RWPE2 (cell line): ENCODE measurements around the gene PCNX4.

Experiments
- ATAC-seq: fragments of 200-7000 bp; cut with Tn5 transposase; 3 replicates; pipeline ENCODE4 v1.9.1; 2021; ENCODE audit warnings: low read depth
- DNase-seq: peaks from one replicate; pipeline ENCODE4 v3.0.0-alpha.2; 2020; ENCODE audit warnings: low spot score
- H3K27ac ChIP-seq: fragments of 450-650 bp; 2 replicates; pipeline ENCODE4 v1.5.1; 2017; ENCODE audit warnings: mild to moderate bottlenecking; ENCODE audit not compliant: poor library complexity, severe bottlenecking
- H3K27me3 ChIP-seq: fragments of 250-450 bp; sonication (Bioruptor Pico); 2 replicates; pipeline ENCODE4 v1.5.1; 2021; ENCODE audit warnings: mild to moderate bottlenecking, moderate library complexity; ENCODE audit not compliant: insufficient read depth, poor library complexity, severe bottlenecking
- H3K36me3 ChIP-seq: fragments of 250-450 bp; sonication (Bioruptor Pico); 2 replicates; pipeline ENCODE4 v1.5.1; 2020; ENCODE audit warnings: low read depth, mild to moderate bottlenecking, moderate library complexity
- H3K4me1 ChIP-seq: fragments of 250-450 bp; sonication (Bioruptor Pico); 2 replicates; pipeline ENCODE4 v1.5.1; 2021; ENCODE audit warnings: mild to moderate bottlenecking, moderate library complexity; ENCODE audit not compliant: insufficient read depth, poor library complexity, severe bottlenecking
- H3K4me3 ChIP-seq: fragments of 250-450 bp; sonication (Bioruptor Pico); 2 replicates; pipeline ENCODE4 v1.5.1; 2021; ENCODE audit warnings: mild to moderate bottlenecking, moderate library complexity; ENCODE audit not compliant: severe bottlenecking
- H3K9me3 ChIP-seq: fragments of 250-450 bp; sonication (Bioruptor Pico); 2 replicates; pipeline ENCODE4 v1.5.1; 2021; ENCODE audit warnings: mild to moderate bottlenecking, moderate library complexity; ENCODE audit not compliant: severe bottlenecking
- CTCF ChIP-seq: fragments of 450-650 bp; IDR thresholded peaks from one replicate; pipeline ENCODE4 v1.5.1; 2017; ENCODE audit warnings: mild to moderate bottlenecking, moderate library complexity; ENCODE audit not compliant: poor library complexity, severe bottlenecking

Gene PCNX4

GRCh38 chr14:60199321-60199720 is 107.6 kb downstream of the PCNX4 start:
- Histone ChIP-seq H3K27ac (no peak overlapping the region), H3K36me3 (no peaks in the 10 kb centered on the region), H3K9me3 (no peaks in the 10 kb centered on the region), H3K4me3 (no peak overlapping the region), H3K4me1 (no peaks in the 10 kb centered on the region), H3K27me3 (no peaks in the 10 kb centered on the region)
- ATAC-seq (no peak), DNase-seq (no peak)
- no peak for TF ChIP-seq CTCF

GRCh38 chr14:60204104-60204842 is 112.5 kb downstream of the PCNX4 start:
- no peaks in the 10 kb centered on the region for H3K4me1 ChIP-seq
- no peak for DNase-seq
- H3K36me3 ChIP-seq: no peaks in the 10 kb centered on the region
- H3K27ac ChIP-seq: no peak overlapping the region
- H3K27me3 ChIP-seq: no peaks in the 10 kb centered on the region
- H3K4me3 ChIP-seq: no peak overlapping the region
- ATAC-seq: no peak
- no peaks in the 10 kb centered on the region for H3K9me3 ChIP-seq
- no peak for TF ChIP-seq CTCF

- Histone ChIP-seq H3K9me3 (no peaks in the 10 kb centered on the region), H3K4me1 (no peaks in the 10 kb centered on the region), H3K27ac (no peak overlapping the region), H3K27me3 (no peaks in the 10 kb centered on the region), H3K4me3 (no peak overlapping the region), H3K36me3 (no peaks in the 10 kb centered on the region)
- no peak for DNase-seq
- ATAC-seq: no peak
- TF ChIP-seq CTCF: no peak
These were observed 113.4 kb downstream of the PCNX4 start for GRCh38 chr14:60204843-60205774.

GRCh38 chr14:60206249-60206670 is 114.5 kb downstream of the PCNX4 start:
- Histone ChIP-seq H3K4me3 (no peak overlapping the region), H3K27me3 (no peaks in the 10 kb centered on the region), H3K4me1 (no peaks in the 10 kb centered on the region), H3K9me3 (no peaks in the 10 kb centered on the region), H3K27ac (no peak overlapping the region), H3K36me3 (no peaks in the 10 kb centered on the region)
- no peak for TF ChIP-seq CTCF
- DNase-seq (no peak), ATAC-seq (no peak)
